ENCODE measurements around the gene KRTAP5-11.
"Not testable (repeated sequence)": the region's sequence is repeated elsewhere in the genome, so short reads cannot be mapped to it uniquely, and the experiment has no call there.

KRTAP5-11 gene

GRCh38 chr11:71580057-71581003, 2.3 kb downstream of the KRTAP5-11 start:
- DNase-seq (ENCODE audit: low read depth) = peak; percentile 10

GRCh38 chr11:71579513-71579912, 3.2 kb downstream of the KRTAP5-11 start:
- DNase-seq (ENCODE audit: low read depth) = not testable (repeated sequence)

- DNase-seq (ENCODE audit: low read depth) = no peak
Measured at GRCh38 chr11:71577469-71578004, 5.1 kb downstream of the KRTAP5-11 start.

- not testable (repeated sequence) for DNase-seq (ENCODE audit: low read depth)
Measured at GRCh38 chr11:71576688-71577465, 5.8 kb downstream of the KRTAP5-11 start.

GRCh38 chr11:71575723-71576424, 6.8 kb downstream of the KRTAP5-11 start:
- no peak for DNase-seq (ENCODE audit: low read depth)

- DNase-seq (ENCODE audit: low read depth) = no peak
Measured at GRCh38 chr11:71574418-71574817, 8.3 kb downstream of the KRTAP5-11 start.

GRCh38 chr11:71572811-71573210, 9.9 kb downstream of the KRTAP5-11 start:
- DNase-seq (ENCODE audit: low read depth) = no peak

DNA sequence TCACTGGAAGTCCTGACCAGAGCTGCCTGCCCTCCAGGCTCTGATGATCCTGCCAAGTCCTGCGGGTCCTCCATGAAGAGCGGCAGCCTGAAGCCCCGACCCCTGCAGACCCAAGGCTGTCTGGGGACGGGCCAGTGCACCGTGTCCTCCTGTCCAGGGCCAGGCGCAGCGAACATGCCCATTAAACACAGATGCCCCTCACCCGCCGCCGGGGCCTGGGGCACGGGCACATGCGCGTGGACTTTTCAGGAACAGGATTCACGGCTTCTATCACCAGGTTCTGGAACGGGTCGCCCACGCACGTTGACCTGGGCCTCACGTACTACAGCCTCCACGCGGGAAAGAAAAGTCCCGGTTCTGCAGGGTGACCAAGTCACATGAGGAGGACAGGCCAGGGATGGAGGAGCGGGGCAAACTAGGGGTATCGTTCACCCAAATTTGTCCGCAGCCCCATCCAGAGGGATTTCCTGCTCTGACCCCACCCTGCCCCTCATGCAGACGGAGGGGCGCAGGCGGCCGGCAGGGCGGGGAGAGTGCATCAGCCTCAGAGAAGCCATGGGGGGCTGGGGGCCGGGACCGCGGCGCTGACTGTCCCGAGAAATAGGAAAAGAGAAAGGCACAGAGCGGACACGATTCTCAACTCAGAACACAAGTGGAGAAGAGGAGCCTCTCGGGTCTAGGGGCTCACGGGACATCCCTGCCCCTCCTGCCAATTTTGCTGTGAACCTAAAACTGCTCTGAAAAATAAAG, 11.4 kb downstream of the KRTAP5-11 start:
- not testable (repeated sequence) for DNase-seq (ENCODE audit: low read depth)

GRCh38 chr11:71568704-71569349, 13.8 kb downstream of the KRTAP5-11 start:
- no peak for DNase-seq (ENCODE audit: low read depth)

DNA sequence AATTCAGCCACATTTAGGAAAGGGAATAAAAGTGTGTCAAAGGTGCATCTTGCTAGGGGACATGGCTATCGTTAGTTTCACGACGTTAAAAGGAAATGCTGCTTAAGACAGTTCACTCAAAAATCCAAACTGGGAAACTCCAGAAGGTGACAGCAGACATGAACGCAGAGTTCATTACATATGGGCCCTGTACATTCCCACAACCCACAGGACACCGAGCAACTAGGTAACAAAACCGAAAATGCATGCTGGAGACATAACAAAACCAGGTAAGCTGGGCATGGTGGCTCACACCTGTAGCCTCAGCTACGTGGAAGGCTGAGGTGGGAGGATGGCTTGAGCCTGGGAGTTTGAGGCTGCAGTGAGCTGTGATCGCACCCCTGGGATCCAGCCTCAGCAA, 15.0 kb downstream of the KRTAP5-11 start:
- DNase-seq (ENCODE audit: low read depth) = not testable (repeated sequence)

DNA sequence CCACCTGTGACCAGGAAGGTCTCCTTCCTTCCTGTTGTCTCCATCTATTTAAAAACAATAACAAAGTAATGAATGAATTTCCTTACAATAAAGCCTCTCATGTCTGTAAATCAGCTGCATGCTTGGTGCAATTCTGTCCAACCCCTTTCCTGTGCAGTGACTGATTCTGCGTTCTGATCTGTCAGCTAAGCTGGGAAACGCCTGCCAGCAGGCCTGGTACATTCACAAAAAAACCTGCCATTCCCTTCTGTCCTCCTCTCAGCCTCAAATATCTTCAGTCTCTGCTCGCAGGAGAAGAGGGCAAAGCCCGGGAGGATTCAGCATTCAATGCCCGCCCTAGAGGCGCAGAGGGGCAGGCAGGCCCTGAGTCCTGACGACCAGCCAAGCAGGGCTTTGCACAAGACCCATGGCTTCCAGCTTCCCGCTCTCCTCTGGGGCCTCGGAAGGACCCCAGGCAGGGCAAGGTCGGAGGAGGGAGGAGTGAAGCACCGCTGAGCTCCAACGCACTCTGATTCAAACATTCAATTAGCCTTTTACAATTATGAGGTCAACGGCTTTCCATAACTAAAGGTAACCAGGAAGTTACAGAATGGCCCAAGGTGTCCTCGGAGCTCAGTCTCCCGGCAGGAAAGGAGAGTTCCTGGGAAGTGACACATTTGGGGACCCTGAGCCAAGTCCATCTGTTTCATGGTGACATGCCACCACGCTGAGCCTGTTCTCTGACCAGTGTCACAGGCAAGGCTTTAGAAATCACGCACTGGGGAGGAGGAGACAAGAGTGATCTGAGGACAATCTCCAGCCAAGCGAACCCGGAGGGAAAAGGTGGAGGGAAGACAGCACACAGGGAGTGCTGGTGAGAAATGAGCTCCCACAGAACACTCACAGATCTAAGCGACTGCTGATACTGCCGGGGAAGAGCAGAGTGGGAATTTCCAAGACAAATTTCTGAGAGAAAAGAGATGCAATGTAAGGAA, 15.8 kb downstream of the KRTAP5-11 start:
- DNase-seq (ENCODE audit: low read depth) = not testable (repeated sequence)

DNA sequence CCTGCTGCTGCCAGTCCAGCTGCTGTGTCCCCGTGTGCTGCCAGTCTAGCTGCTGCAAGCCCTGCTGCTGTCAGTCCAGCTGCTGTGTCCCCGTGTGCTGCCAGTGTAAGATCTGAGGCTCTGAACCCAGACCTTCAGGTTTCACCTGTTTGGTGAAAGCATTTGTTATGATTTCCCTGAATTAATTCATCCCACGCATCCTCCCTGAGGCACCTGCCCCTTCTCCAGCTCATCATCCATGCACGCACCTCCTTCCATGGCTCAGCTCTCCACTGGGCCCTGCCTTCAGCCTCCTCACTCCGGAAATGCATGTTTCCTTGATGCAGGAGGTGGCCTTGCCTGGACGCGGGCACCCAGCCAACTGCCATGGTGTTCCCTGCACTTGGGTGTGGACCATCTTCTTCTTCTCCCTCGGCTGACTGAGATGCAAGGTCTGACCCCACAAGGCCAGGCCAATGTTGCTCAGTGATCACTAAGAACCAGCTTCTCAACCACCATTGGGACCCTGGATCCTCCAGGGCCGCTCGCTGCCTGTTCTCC, 16.5 kb downstream of the KRTAP5-11 start:
- no peak for DNase-seq (ENCODE audit: low read depth)

DNA sequence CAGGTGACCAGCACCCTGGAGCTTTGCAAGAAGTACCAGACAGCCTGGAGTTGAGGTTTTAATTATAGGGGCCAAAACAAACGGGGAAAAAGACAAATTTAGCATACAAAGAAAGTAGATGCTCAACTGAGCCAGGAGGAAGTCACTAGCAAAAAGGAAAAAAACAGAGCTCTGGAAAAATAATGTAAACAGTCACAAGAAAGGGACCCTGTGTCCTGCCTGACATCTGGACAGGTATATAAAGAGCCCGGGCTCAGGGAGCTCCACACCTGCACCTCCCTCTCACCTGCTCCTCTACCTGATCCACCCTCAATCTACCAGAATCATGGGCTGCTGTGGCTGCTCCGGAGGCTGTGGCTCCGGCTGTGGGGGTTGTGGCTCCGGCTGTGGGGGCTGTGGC, 17.4 kb downstream of the KRTAP5-11 start, which contains the start of gene KRTAP5-10:
KRTAP5-10 (plus strand) TSS at position 301 of the 400 bp plus-strand sequence; CDS start at position 326, 25 bp downstream.
- DNase-seq (ENCODE audit: low read depth) = no peak

DNA sequence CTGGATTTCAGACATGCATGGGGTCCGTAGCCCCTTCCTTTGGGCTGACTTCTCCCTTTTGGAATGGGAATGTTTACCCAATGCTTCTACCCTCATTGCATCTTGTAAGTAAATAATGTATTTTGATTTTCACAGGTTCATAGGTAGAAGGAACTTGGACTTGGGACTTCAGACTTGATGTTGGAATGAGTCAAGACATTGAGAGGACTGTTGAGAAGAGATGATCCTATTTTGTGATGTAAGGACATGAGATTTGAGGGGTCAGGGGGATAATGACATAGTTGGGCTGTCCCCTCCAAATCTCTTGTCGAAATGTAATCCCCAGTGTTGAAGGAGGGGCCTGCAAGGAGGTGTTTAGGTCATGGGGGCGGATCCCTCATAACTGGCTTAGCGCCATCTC, 18.2 kb downstream of the KRTAP5-11 start:
- no peak for DNase-seq (ENCODE audit: low read depth)

GRCh38 chr11:71563406-71563805, 19.3 kb downstream of the KRTAP5-11 start:
- DNase-seq (ENCODE audit: low read depth) = no peak

- no peak for DNase-seq (ENCODE audit: low read depth)
Measured at GRCh38 chr11:71562120-71562519, 20.6 kb downstream of the KRTAP5-11 start.

GRCh38 chr11:71558996-71559395, 23.7 kb downstream of the KRTAP5-11 start:
- DNase-seq (ENCODE audit: low read depth) = no peak

- no peak for DNase-seq (ENCODE audit: low read depth)
Measured at GRCh38 chr11:71557257-71557656, 25.4 kb downstream of the KRTAP5-11 start.

GRCh38 chr11:71556018-71556417, 26.7 kb downstream of the KRTAP5-11 start:
- DNase-seq (ENCODE audit: low read depth) = no peak
